VCaP (cell line): ENCODE results near the gene DKKL1.

Experiments used
- H3K27ac ChIP-seq: fragments of 450-650 bp; 2 replicates; pipeline ENCODE4 v1.5.1; 2017
- CTCF ChIP-seq: fragments of 450-650 bp; conservative IDR thresholded peaks from 2 replicates; pipeline ENCODE4 v1.5.1; 2017; ENCODE audit warnings: mild to moderate bottlenecking, moderate library complexity

The DKKL1 gene

GRCh38 chr19:49335784-49336481, 27.7 kb upstream of the DKKL1 start:
- no peak overlapping the region for H3K27ac ChIP-seq
- TF ChIP-seq CTCF, result no peak

- H3K27ac ChIP-seq, result no peak overlapping the region
- no peak for TF ChIP-seq CTCF
Observed at GRCh38 chr19:49336482-49337266, 27.0 kb upstream of the DKKL1 start.

GRCh38 chr19:49337267-49338022, 26.2 kb upstream of the DKKL1 start:
- no peak overlapping the region for H3K27ac ChIP-seq
- TF ChIP-seq CTCF, result no peak

- H3K27ac ChIP-seq, result no peak overlapping the region
- TF ChIP-seq CTCF, result no peak
Observed at GRCh38 chr19:49338023-49338677, 25.5 kb upstream of the DKKL1 start.

- H3K27ac ChIP-seq, result no peak overlapping the region
- TF ChIP-seq CTCF, result no peak
Observed at GRCh38 chr19:49338691-49339300, 24.9 kb upstream of the DKKL1 start.

- H3K27ac ChIP-seq, result no peak overlapping the region
Observed at GRCh38 chr19:49339301-49340068, 24.2 kb upstream of the DKKL1 start.

More at GRCh38 chr19:49339301-49340068, 24.2 kb upstream of the DKKL1 start:
- no peak for TF ChIP-seq CTCF
